HepG2 (cell line): ENCODE measurements around the gene SFTPA2. TPM values are rescaled to one million over a fixed set of nuclear protein-coding genes. Genes with fewer than 3 reads are reported as not detected.

Experiments
- ATAC-seq: fragments of 200-7000 bp; cut with Tn5 transposase; 3 replicates; pipeline ENCODE4 v1.9.1; 2020; ENCODE audit warnings: mild to moderate bottlenecking, moderate library complexity
- BruUV-seq: library from RNA; stranded (reverse); fragments of 400-500 nt; replicated peaks from 2 replicates; lab custom pipeline; 2021; lab: Mats Ljungman, UMichigan
- CTCF ChIA-PET: fragments of 300-600 bp; formaldehyde crosslinking; extraction: SDS; loops from one replicate; lab custom pipeline; 2021; ENCODE audit warnings: low total read pairs, inconsistent platforms, low intra/inter-chr PET ratio; lab: Yijun Ruan, JAX
- POLR2A ChIA-PET: fragments of 350-600 bp; sonication (Branson Sonifier 250); formaldehyde crosslinking; loops from one replicate; lab custom pipeline; 2020; ENCODE audit warnings: antibody characterized with exemption, inconsistent platforms; lab: Yijun Ruan, JAX
- DNase-seq: peaks from one replicate; pipeline ENCODE4 v3.0.0-alpha.2; 2015; ENCODE audit warnings: low spot score
- FAIRE-seq: peaks from 3 replicates; lab custom pipeline; 2011; peaks lifted over from hg19 to GRCh38; lab: Jason Lieb, UNC
- H2AFZ ChIP-seq: one replicate; pipeline ENCODE4 v1.6.1; 2011; ENCODE audit warnings: low read length, inconsistent platforms
- H3K27ac ChIP-seq: fragments of 300-600 bp; 3 replicates; pipeline ENCODE4 v1.8.0; 2011; ENCODE audit warnings: mixed run types, mild to moderate bottlenecking, mixed read lengths, low read length, inconsistent platforms; ENCODE audit not compliant: insufficient read depth; ENCODE audit errors: extremely low read length
- H3K27me3 ChIP-seq, 2 experiments: fragments of 200-600 bp in 1 of 2; 2 replicates in 1 of 2; 3 replicates in 1 of 2; pipeline versions ENCODE4 v1.6.0 to v1.8.0; 2011; ENCODE audit warnings: low read length in 2 of 2, mild to moderate bottlenecking in 2 of 2, moderate library complexity in 2 of 2, inconsistent platforms in 1 of 2; ENCODE audit not compliant: insufficient read depth in 2 of 2, control insufficient read depth in 1 of 2
- H3K36me3 ChIP-seq, 2 experiments: fragments of 200-600 bp in 1 of 2; replicated peaks in 1 of 2; 2 replicates in 1 of 2; 3 replicates in 1 of 2; pipeline versions ENCODE4 v1.5.1 to v1.8.0; 2011; ENCODE audit warnings: low read length in 2 of 2, inconsistent platforms in 1 of 2; ENCODE audit not compliant: insufficient read depth in 2 of 2, control insufficient read depth in 1 of 2
- H3K4me1 ChIP-seq: 2 replicates; pipeline ENCODE4 v1.5.1; 2012; ENCODE audit warnings: low read length, inconsistent platforms; ENCODE audit not compliant: insufficient read depth
- H3K4me2 ChIP-seq: 2 replicates; pipeline ENCODE4 v1.6.0; 2011; ENCODE audit warnings: low read depth, low read length, inconsistent platforms
- H3K4me3 ChIP-seq, 3 experiments: fragments of 200-600 bp in 1 of 3; sonication (generic), shearing (Covaris generic) in 1 of 3; replicated peaks in 1 of 3; 2 replicates each; pipeline ENCODE4 v1.5.1; 2011 to 2016; ENCODE audit warnings: low read length in 3 of 3, inconsistent platforms in 2 of 3, low read depth in 2 of 3, mild to moderate bottlenecking in 2 of 3, control low read depth in 1 of 3, mixed read lengths in 1 of 3; ENCODE audit not compliant: insufficient read depth in 1 of 3
- H3K79me2 ChIP-seq: one replicate; pipeline ENCODE4 v1.6.1; 2011; ENCODE audit warnings: low read length, inconsistent platforms; ENCODE audit not compliant: insufficient read depth
- H3K9ac ChIP-seq: 2 replicates; pipeline ENCODE4 v1.6.0; 2011; ENCODE audit warnings: mild to moderate bottlenecking, low read depth, low read length, inconsistent platforms; ENCODE audit not compliant: insufficient read depth
- H3K9me3 ChIP-seq: 2 replicates; pipeline ENCODE4 v1.5.1; 2012; ENCODE audit warnings: mild to moderate bottlenecking, low read length
- H4K20me1 ChIP-seq: 2 replicates; pipeline ENCODE4 v1.6.0; 2011; ENCODE audit warnings: inconsistent platforms, mild to moderate bottlenecking, low read length, moderate library complexity; ENCODE audit not compliant: insufficient read depth
- KDM6A ChIP-seq: IDR thresholded peaks from 2 replicates; pipeline ENCODE4 v1.6.1; 2016; ENCODE audit warnings: low read depth
- KMT2A ChIP-seq: sonication (generic); formaldehyde crosslinking; IDR thresholded peaks from 2 replicates; pipeline ENCODE4 v1.4.0; 2020; ENCODE audit warnings: missing genetic modification reagents
- PAF1 ChIP-seq: IDR thresholded peaks from 2 replicates; pipeline ENCODE4 v1.6.1; 2016; ENCODE audit warnings: missing genetic modification reagents, missing compliant biosample characterization
- U2AF2 ChIP-seq: fragments of 200-400 bp; formaldehyde crosslinking; IDR thresholded peaks from 2 replicates; pipeline ENCODE4 v1.6.1; 2017; ENCODE audit warnings: low read depth, mild to moderate bottlenecking, low read length
- ZBTB33 ChIP-seq: sonication (generic); formaldehyde crosslinking; IDR thresholded peaks from 2 replicates; pipeline ENCODE4 v1.4.0; 2020; ENCODE audit warnings: missing genetic modification reagents
- ZBTB38 ChIP-seq: sonication (generic); formaldehyde crosslinking; IDR thresholded peaks from 2 replicates; pipeline ENCODE4 v1.5.1; 2020; ENCODE audit warnings: mild to moderate bottlenecking, missing genetic modification reagents
- ZNF350 ChIP-seq: sonication (generic); formaldehyde crosslinking; IDR thresholded peaks from 2 replicates; pipeline ENCODE4 v1.4.0; 2020; ENCODE audit warnings: mild to moderate bottlenecking, low read depth, missing genetic modification reagents, borderline replicate concordance
- ZNF709 ChIP-seq: sonication (generic); formaldehyde crosslinking; IDR thresholded peaks from 2 replicates; pipeline ENCODE4 v1.5.0; 2020; ENCODE audit warnings: mild to moderate bottlenecking, missing genetic modification reagents
- ZNF841 ChIP-seq: sonication (generic); formaldehyde crosslinking; IDR thresholded peaks from 2 replicates; pipeline ENCODE4 v1.8.1; 2023; ENCODE audit warnings: missing genetic modification reagents, borderline replicate concordance
- WGBS: methylation state at CpG from one replicate; pipeline ENCODE4 v1.1.6; 2017; ENCODE audit warnings: low lambda C conversion rate; 5-methylcytosine and 5-hydroxymethylcytosine counted together
- in situ Hi-C: cut with HindIII; loops from 2 replicates; pipeline ENCODE4 v1.10.0; 2017; ENCODE audit warnings: low pct_unique_long_range_greater_than_20kb; ENCODE audit not compliant: extremely low pct_ligation_motif_present
- intact Hi-C: fragments of 100-400 bp; cut with micrococcal nuclease; formaldehyde crosslinking; loops from one replicate; pipeline ENCODE4 v1.10.0; 2022; ENCODE audit not compliant: unreplicated experiment
- polyA plus RNA-seq, 8 experiments: library from polyadenylated mRNA; depleted of rRNA in 3 of 8; stranded (reverse) in 7 of 8; unstranded in 1 of 8; fragments of >200 nt; fragmentation: Illumina TruSeq in 4 of 8; extraction: Trizol in 4 of 8; gene quantifications; 2 replicates each; pipeline versions ENCODE4 v1.2.1 to v1.2.3, GENCODE V29; 2011 to 2016; ENCODE audit warnings: low read depth in 4 of 8, missing spikeins in 1 of 8, mixed read lengths in 1 of 8; ENCODE audit not compliant: insufficient read depth in 1 of 8
- small RNA-seq, 3 experiments: library from RNA; depleted of rRNA; stranded (forward); fragments of <200 nt; gene quantifications; one replicate each; pipeline ENCODE3, GENCODE V24; 2012; ENCODE audit warnings: low read depth in 2 of 3, low replicate concordance in 1 of 3; ENCODE audit not compliant: insufficient read length in 3 of 3, insufficient read depth in 2 of 3
- total RNA-seq, 5 experiments: library from RNA; depleted of rRNA; stranded (reverse); fragments of >200 nt; fragmentation: Illumina TruSeq; extraction: Trizol; gene quantifications; 2 replicates each; pipeline ENCODE4 v1.2.3, GENCODE V29; 2016; ENCODE audit warnings: low read depth in 1 of 5

SFTPA2 gene
- total and polyA plus RNA-seq, 2 of the 13 experiments (the other 11 are each of a cell fraction or from before 2014, with no cell fraction given): 0.04 TPM; not detected in 1

GRCh38 chr10:79507440-79508167, 52.6 kb downstream of the SFTPA2 start:
- Histone ChIP-seq H3K9ac (no peak overlapping the region), H3K4me1 (no peaks in the 10 kb centered on the region)
- FAIRE-seq: no peak
- TF ChIP-seq KMT2A (CRISPR knock-in tag) (no peak), ZBTB33 (CRISPR knock-in tag) (no peak), ZNF350 (CRISPR knock-in tag) (no peak), U2AF2 (no peak), PAF1 (no peak), ZNF841 (CRISPR knock-in tag) (no peak), ZBTB38 (CRISPR knock-in tag) (no peak), KDM6A (CRISPR knock-in tag) (no peak), ZNF709 (CRISPR knock-in tag) (no peak)
- TF ChIP-seq, all 625 proteins: peak for 0
- Histone ChIP-seq H3K9me3 (no peaks in the 10 kb centered on the region), H2AFZ (no peak overlapping the region), H3K36me3 (no peaks in the 10 kb centered on the region), H3K4me2 (no peak overlapping the region), H3K27me3 (peaks cover 0 to 10% of the 10 kb centered on the region in 2 experiments; a peak in 2 of 5 replicates), H3K79me2 (no peaks in the 10 kb centered on the region), H3K27ac (no peak overlapping the region), H4K20me1 (no peaks in the 10 kb centered on the region), H3K4me3 (no peak overlapping the region)
- in situ Hi-C loops (no loop called here), intact Hi-C loops (no loop called here)
- 2% methylated on average over 9 of the region's 9 CpGs for WGBS
- no peak for DNase-seq
- ATAC-seq: no peak
- no TSS peak for BruUV-seq
- POLR2A ChIA-PET: no interaction called here
- CTCF ChIA-PET: no interaction called here

Small RNAs within 50 kb of the gene (small RNA-seq; reads per million reads assigned to genes)
- gene BX248123.2: 0 reads per million in 3 experiments
- gene RPS12P18: 0 reads per million in 3 experiments

Other genes starting within 250 kb of the SFTPA2 start
- 157 and 178 TPM in 2 replicates for gene PPIF, start 212.9 kb downstream of the SFTPA2 start, total RNA-seq (2016; rRNA removed; fragmentation: Illumina TruSeq; extraction: Trizol)
- gene PPIF, start 212.9 kb downstream of the SFTPA2 start, polyA plus RNA-seq (2011; rRNA removed): 134 and 147 TPM in 2 replicates
- gene ZCCHC24, start 114.8 kb downstream of the SFTPA2 start, total RNA-seq (2016; rRNA removed; fragmentation: Illumina TruSeq; extraction: Trizol): 3.1 and 3.9 TPM in 2 replicates
- gene ZCCHC24, start 114.8 kb downstream of the SFTPA2 start, polyA plus RNA-seq (2011; rRNA removed): 7.7 and 7.9 TPM in 2 replicates
- gene EIF5AL1, start 47.9 kb downstream of the SFTPA2 start, total RNA-seq (2016; rRNA removed; fragmentation: Illumina TruSeq; extraction: Trizol): 0.14 and 0.22 TPM in 2 replicates
- 0.34 and 0.50 TPM in 2 replicates for gene EIF5AL1, start 47.9 kb downstream of the SFTPA2 start, polyA plus RNA-seq (2011; rRNA removed)
- not detected in 2 replicates for gene SFTPA1, start 50.5 kb upstream of the SFTPA2 start, total RNA-seq (2016; rRNA removed; fragmentation: Illumina TruSeq; extraction: Trizol)
- not detected in 2 replicates for gene SFTPA1, start 50.5 kb upstream of the SFTPA2 start, polyA plus RNA-seq (2011; rRNA removed)
- gene NUTM2B, start 142.8 kb upstream of the SFTPA2 start, total RNA-seq (2016; rRNA removed; fragmentation: Illumina TruSeq; extraction: Trizol): 0.27 TPM in 2 replicates
- 0.16 and 0.20 TPM in 2 replicates for gene NUTM2B, start 142.8 kb upstream of the SFTPA2 start, polyA plus RNA-seq (2011; rRNA removed)